ENCODE data around the gene PTGDR.
A peak's percentile ranks its signal among the peaks of the same experiment; 100 is the strongest.

Gene PTGDR

GRCh38 chr14:52286661-52287649 is 19.5 kb downstream of the PTGDR start:
- TF ChIP-seq POLR2A (IDR thresholded peaks at IDR 0.05; ENCODE audit: extremely low read depth, insufficient read length) (no peak), MYC (IDR thresholded peaks at IDR 0.05; ENCODE audit: low read depth, low read length) (no peak), CTCF (IDR thresholded peaks at IDR 0.05; ENCODE audit: low read depth, low read length) (no peak), MAX (IDR thresholded peaks at IDR 0.05; ENCODE audit: low read depth, low read length) (no peak)
- H3K4me3 ChIP-seq (ENCODE audit: low read depth, low read length) = no peak overlapping the region
- DNase-seq (ENCODE audit: low read depth) = no peak

- no peak overlapping the region for H3K4me3 ChIP-seq (ENCODE audit: low read depth, low read length)
- DNase-seq (ENCODE audit: low read depth) = no peak
- no peak for TF ChIP-seq CTCF (IDR thresholded peaks at IDR 0.05; ENCODE audit: low read depth, low read length)
- TF ChIP-seq POLR2A (IDR thresholded peaks at IDR 0.05; ENCODE audit: extremely low read depth, insufficient read length) = no peak
- no peak for TF ChIP-seq MYC (IDR thresholded peaks at IDR 0.05; ENCODE audit: low read depth, low read length)
- TF ChIP-seq MAX (IDR thresholded peaks at IDR 0.05; ENCODE audit: low read depth, low read length) = no peak
Measured at GRCh38 chr14:52296378-52296777, 28.9 kb downstream of the PTGDR start.

GRCh38 chr14:52298795-52299194 is 31.3 kb downstream of the PTGDR start:
- TF ChIP-seq MYC (IDR thresholded peaks at IDR 0.05; ENCODE audit: low read depth, low read length) = no peak
- TF ChIP-seq CTCF (IDR thresholded peaks at IDR 0.05; ENCODE audit: low read depth, low read length) = no peak
- TF ChIP-seq POLR2A (IDR thresholded peaks at IDR 0.05; ENCODE audit: extremely low read depth, insufficient read length) = no peak
- TF ChIP-seq MAX (IDR thresholded peaks at IDR 0.05; ENCODE audit: low read depth, low read length) = no peak
- no peak overlapping the region for H3K4me3 ChIP-seq (ENCODE audit: low read depth, low read length)

GRCh38 chr14:52299692-52300278 is 32.3 kb downstream of the PTGDR start:
- no peak overlapping the region for H3K4me3 ChIP-seq (ENCODE audit: low read depth, low read length)
- peak; percentile 61 for DNase-seq (ENCODE audit: low read depth)
- TF ChIP-seq CTCF (IDR thresholded peaks at IDR 0.05; ENCODE audit: low read depth, low read length) = peak; percentile 38
- TF ChIP-seq MAX (IDR thresholded peaks at IDR 0.05; ENCODE audit: low read depth, low read length) = no peak

More at GRCh38 chr14:52298795-52299194, 31.3 kb downstream of the PTGDR start:
- no peak for DNase-seq (ENCODE audit: low read depth)

GRCh38 chr14:52303236-52303635 is 35.7 kb downstream of the PTGDR start:
- TF ChIP-seq MYC (IDR thresholded peaks at IDR 0.05; ENCODE audit: low read depth, low read length) = no peak
- TF ChIP-seq POLR2A (IDR thresholded peaks at IDR 0.05; ENCODE audit: extremely low read depth, insufficient read length) = no peak
- TF ChIP-seq CTCF (IDR thresholded peaks at IDR 0.05; ENCODE audit: low read depth, low read length) = no peak
- TF ChIP-seq MAX (IDR thresholded peaks at IDR 0.05; ENCODE audit: low read depth, low read length) = no peak
- no peak overlapping the region for H3K4me3 ChIP-seq (ENCODE audit: low read depth, low read length)
- DNase-seq (ENCODE audit: low read depth) = no peak
